ENCODE data around the gene TMEM235. TPM values are rescaled to one million over a fixed set of nuclear protein-coding genes. Genes with fewer than 3 reads are reported as not detected.

The TMEM235 gene
- total RNA-seq, 6 experiments from 2014 or later: not detected

GRCh38 chr17:78255953-78256706 is 24.7 kb downstream of the TMEM235 start:
- no peak for DNase-seq
- intact Hi-C loops (cut with DNase I): loop anchor here in 1 of 2 donors (10.0 kb wide), 1 partner anchor 81 kb away; no protein-coding TSS in a partner anchor
- Histone ChIP-seq H3K9me3 (no peaks in the 10 kb centered on the region), H3K4me1 (peaks cover 0 to 25% (median 3%) of the 10 kb centered on the region in 4 donors), H3K4me3 (no peak overlapping the region), H3K27me3 (no peaks in the 10 kb centered on the region), H3K27ac (peak overlapping the region; percentile 21 to 57 (median 29)), H3K36me3 (no peaks in the 10 kb centered on the region)
- WGBS (ENCODE audit: insufficient coverage, low coverage, low lambda C conversion rate, missing lambda C conversion rate): 71% methylated on average over 7 of the region's 14 CpGs
- no peak for TF ChIP-seq CTCF (IDR thresholded peaks at IDR 0.05)
- TF ChIP-seq POLR2A (IDR thresholded peaks at IDR 0.05): no peak
- no peak for ATAC-seq

GRCh38 chr17:78256707-78257591 is 25.5 kb downstream of the TMEM235 start:
- DNase-seq (peak in 1 of 3 donors; percentile 50), ATAC-seq (peak in 3 of 4 donors; percentile 8 to 16 (median 15))
- no peaks in the 10 kb centered on the region for H3K27me3 ChIP-seq
- H3K4me3 ChIP-seq: no peak overlapping the region
- H3K27ac ChIP-seq: peak overlapping the region in 2 of 3 donors; percentile 29 to 57
- TF ChIP-seq POLR2A (IDR thresholded peaks at IDR 0.05) (no peak), CTCF (IDR thresholded peaks at IDR 0.05) (no peak)
- intact Hi-C loops (cut with DNase I): loop anchor here in 1 of 2 donors (10.0 kb wide), 1 partner anchor 82 kb away; no protein-coding TSS in a partner anchor
- peaks cover 0 to 25% (median 2%) of the 10 kb centered on the region in 4 donors for H3K4me1 ChIP-seq
- H3K36me3 ChIP-seq: no peaks in the 10 kb centered on the region
- H3K9me3 ChIP-seq: no peaks in the 10 kb centered on the region
- 19% methylated on average over 7 of the region's 18 CpGs for WGBS (ENCODE audit: insufficient coverage, low coverage, low lambda C conversion rate, missing lambda C conversion rate)

GRCh38 chr17:78257810-78258322 is 26.4 kb downstream of the TMEM235 start:
- H3K27me3 ChIP-seq: no peaks in the 10 kb centered on the region
- WGBS (ENCODE audit: insufficient coverage, low coverage, low lambda C conversion rate, missing lambda C conversion rate): 17% methylated on average over 6 of the region's 16 CpGs
- DNase-seq (peak in 2 of 3 donors; percentile 48 to 77), ATAC-seq (peak; percentile 16 to 42 (median 25))
- H3K27ac ChIP-seq: peak overlapping the region; percentile 39 to 76 (median 59)
- intact Hi-C loops (cut with DNase I): loop anchor here in 1 of 2 donors (10.0 kb wide), 1 partner anchor 83 kb away; no protein-coding TSS in a partner anchor
- H3K4me3 ChIP-seq: no peak overlapping the region
- H3K9me3 ChIP-seq: no peaks in the 10 kb centered on the region
- peaks cover 0 to 25% (median 2%) of the 10 kb centered on the region in 4 donors for H3K4me1 ChIP-seq
- TF ChIP-seq POLR2A (IDR thresholded peaks at IDR 0.05) (no peak), CTCF (IDR thresholded peaks at IDR 0.05) (no peak)
- H3K36me3 ChIP-seq: no peaks in the 10 kb centered on the region
